ENCODE data around the gene GMFB. TPM values are rescaled to one million over a fixed set of nuclear protein-coding genes. Genes with fewer than 3 reads are reported as not detected.
"Not testable (repeated sequence)": the region's sequence is repeated elsewhere in the genome, so short reads cannot be mapped to it uniquely, and the experiment has no call there.

GMFB gene
- total RNA-seq, 1 donor = 98.8 TPM

- H3K4me2 ChIP-seq (ENCODE audit: insufficient read depth, low read length) = no peak overlapping the region
- H3K9me3 ChIP-seq (ENCODE audit: low read depth, low read length) = no peaks in the 10 kb centered on the region
- peaks cover 6% of the 10 kb centered on the region for H3K4me1 ChIP-seq (ENCODE audit: insufficient read depth, low read length)
- DNase-seq (ENCODE audit: insufficient read length, low spot score, missing footprints) = no peak
- H3K4me3 ChIP-seq (ENCODE audit: insufficient read depth, low read length) = no peak overlapping the region
- TF ChIP-seq CTCF (IDR thresholded peaks at IDR 0.05; ENCODE audit: extremely low read depth, low read depth, low read length) = no peak
- H3K27me3 ChIP-seq (ENCODE audit: insufficient read depth, low read length) = no peaks in the 10 kb centered on the region
- H4K20me1 ChIP-seq (ENCODE audit: insufficient read depth, low read length) = no peaks in the 10 kb centered on the region
- H3K79me2 ChIP-seq (ENCODE audit: insufficient read depth, low read length) = no peaks in the 10 kb centered on the region
- no peaks in the 10 kb centered on the region for H3K36me3 ChIP-seq (ENCODE audit: insufficient read depth, low read length)
- no peak overlapping the region for H3K27ac ChIP-seq (ENCODE audit: low read depth, low read length)
- no peak overlapping the region for H2AFZ ChIP-seq (ENCODE audit: low read length)
Observed at GRCh38 chr14:54457609-54457996, 31.2 kb downstream of the GMFB start.

- H3K9me3 ChIP-seq (ENCODE audit: low read depth, low read length); H2AFZ ChIP-seq (ENCODE audit: low read length); H3K4me2 ChIP-seq (ENCODE audit: insufficient read depth, low read length); H3K27ac ChIP-seq (ENCODE audit: low read depth, low read length); H3K4me1 ChIP-seq (ENCODE audit: insufficient read depth, low read length); H3K27me3 ChIP-seq (ENCODE audit: insufficient read depth, low read length); H4K20me1 ChIP-seq (ENCODE audit: insufficient read depth, low read length); H3K36me3 ChIP-seq (ENCODE audit: insufficient read depth, low read length); DNase-seq (ENCODE audit: insufficient read length, low spot score, missing footprints); H3K79me2 ChIP-seq (ENCODE audit: insufficient read depth, low read length); H3K4me3 ChIP-seq (ENCODE audit: insufficient read depth, low read length): not testable (repeated sequence)
Observed at GRCh38 chr14:54456820-54457608, 31.8 kb downstream of the GMFB start.

GRCh38 chr14:54455363-54455762 is 33.4 kb downstream of the GMFB start:
- Histone ChIP-seq H3K27me3 (ENCODE audit: insufficient read depth, low read length) (no peaks in the 10 kb centered on the region), H3K79me2 (ENCODE audit: insufficient read depth, low read length) (no peaks in the 10 kb centered on the region), H3K4me2 (ENCODE audit: insufficient read depth, low read length) (no peak overlapping the region), H3K4me1 (ENCODE audit: insufficient read depth, low read length) (no peaks in the 10 kb centered on the region), H3K36me3 (ENCODE audit: insufficient read depth, low read length) (no peaks in the 10 kb centered on the region), H4K20me1 (ENCODE audit: insufficient read depth, low read length) (no peaks in the 10 kb centered on the region), H2AFZ (ENCODE audit: low read length) (no peak overlapping the region), H3K9me3 (ENCODE audit: low read depth, low read length) (no peaks in the 10 kb centered on the region), H3K4me3 (ENCODE audit: insufficient read depth, low read length) (no peak overlapping the region), H3K27ac (ENCODE audit: low read depth, low read length) (no peak overlapping the region)
- no peak for TF ChIP-seq CTCF (IDR thresholded peaks at IDR 0.05; ENCODE audit: extremely low read depth, low read depth, low read length)
- DNase-seq (ENCODE audit: insufficient read length, low spot score, missing footprints) = no peak

- not testable (repeated sequence) for H2AFZ ChIP-seq (ENCODE audit: low read length); DNase-seq (ENCODE audit: insufficient read length, low spot score, missing footprints); H3K79me2 ChIP-seq (ENCODE audit: insufficient read depth, low read length); H3K36me3 ChIP-seq (ENCODE audit: insufficient read depth, low read length); H3K9me3 ChIP-seq (ENCODE audit: low read depth, low read length); H3K4me3 ChIP-seq (ENCODE audit: insufficient read depth, low read length); H3K4me2 ChIP-seq (ENCODE audit: insufficient read depth, low read length); H3K27ac ChIP-seq (ENCODE audit: low read depth, low read length); H3K27me3 ChIP-seq (ENCODE audit: insufficient read depth, low read length); H4K20me1 ChIP-seq (ENCODE audit: insufficient read depth, low read length); H3K4me1 ChIP-seq (ENCODE audit: insufficient read depth, low read length)
Observed at GRCh38 chr14:54453990-54454389, 34.8 kb downstream of the GMFB start.

GRCh38 chr14:54453252-54453651 is 35.5 kb downstream of the GMFB start:
- no peak overlapping the region for H3K27ac ChIP-seq (ENCODE audit: low read depth, low read length)
- H2AFZ ChIP-seq (ENCODE audit: low read length) = no peak overlapping the region
- H3K4me1 ChIP-seq (ENCODE audit: insufficient read depth, low read length) = no peaks in the 10 kb centered on the region
- no peaks in the 10 kb centered on the region for H3K9me3 ChIP-seq (ENCODE audit: low read depth, low read length)
- no peak for TF ChIP-seq CTCF (IDR thresholded peaks at IDR 0.05; ENCODE audit: extremely low read depth, low read depth, low read length)
- H4K20me1 ChIP-seq (ENCODE audit: insufficient read depth, low read length) = no peaks in the 10 kb centered on the region
- H3K79me2 ChIP-seq (ENCODE audit: insufficient read depth, low read length) = no peaks in the 10 kb centered on the region
- no peaks in the 10 kb centered on the region for H3K36me3 ChIP-seq (ENCODE audit: insufficient read depth, low read length)
- no peaks in the 10 kb centered on the region for H3K27me3 ChIP-seq (ENCODE audit: insufficient read depth, low read length)
- DNase-seq (ENCODE audit: insufficient read length, low spot score, missing footprints) = no peak
- no peak overlapping the region for H3K4me2 ChIP-seq (ENCODE audit: insufficient read depth, low read length)
- no peak overlapping the region for H3K4me3 ChIP-seq (ENCODE audit: insufficient read depth, low read length)
